B cell (primary cell): ENCODE data around the gene TEX10. TPM values are rescaled to one million over a fixed set of nuclear protein-coding genes. Genes with fewer than 3 reads are reported as not detected.

Source experiments
- ATAC-seq: fragments of 200-7000 bp; cut with Tn5 transposase; one replicate; pipeline ENCODE4 v1.10.0; 2021; ENCODE audit warnings: low read depth, mild to moderate bottlenecking, moderate number of reproducible peaks, moderate library complexity
- CTCF ChIA-PET: fragments of 350-600 bp; sonication (Branson Sonifier 250); formaldehyde crosslinking; loops from one replicate; lab custom pipeline; 2021; ENCODE audit warnings: antibody characterized with exemption, inconsistent platforms; lab: Charles Lee
- POLR2A ChIA-PET: fragments of 350-600 bp; sonication (Branson Sonifier 250); formaldehyde crosslinking; loops from one replicate; lab custom pipeline; 2021; ENCODE audit warnings: antibody characterized with exemption; lab: Charles Lee
- DNase-seq: peaks from one replicate; pipeline ENCODE4 v3.0.0; 2013
- H2AFZ ChIP-seq: 2 replicates; pipeline ENCODE4 v1.6.1; 2012; ENCODE audit warnings: mild to moderate bottlenecking, low read depth, low read length; ENCODE audit not compliant: insufficient read depth, poor library complexity, severe bottlenecking
- H3K27ac ChIP-seq, 2 donors: 1 replicate in 1 of 2; 2 replicates in 1 of 2; pipeline ENCODE4 v1.5.1; 2012 to 2013; ENCODE audit warnings: low read length in 2 of 2, mild to moderate bottlenecking in 2 of 2, moderate library complexity in 1 of 2
- H3K27me3 ChIP-seq, 4 experiments: fragments of 200-600 bp in 1 of 4; sonication (generic) in 1 of 4; replicated peaks in 1 of 4; 1 replicate in 2 of 4; 2 replicates in 2 of 4; pipeline versions ENCODE4 v1.6.1 to v1.7.0; 2013 to 2016; ENCODE audit warnings: low read length in 3 of 4, mild to moderate bottlenecking in 2 of 4, mixed read lengths in 1 of 4, moderate library complexity in 1 of 4; ENCODE audit not compliant: insufficient read depth in 4 of 4, control insufficient read depth in 3 of 4; ENCODE audit errors: control extremely low read depth in 1 of 4
- H3K36me3 ChIP-seq, 2 experiments: replicated peaks in 1 of 2; 1 replicate in 1 of 2; 2 replicates in 1 of 2; pipeline versions ENCODE4 v1.6.1 to v1.7.1; 2013; ENCODE audit warnings: low read length in 1 of 2; ENCODE audit not compliant: insufficient read depth in 2 of 2, control insufficient read depth in 1 of 2; ENCODE audit errors: control extremely low read depth in 1 of 2, extremely low read depth in 1 of 2
- H3K4me1 ChIP-seq, 2 donors: fragments of 200-600 bp in 1 of 2; sonication (generic) in 1 of 2; 1 replicate in 1 of 2; 2 replicates in 1 of 2; pipeline versions ENCODE4 v1.5.1 to v1.6.1; 2013 to 2017; ENCODE audit warnings: low read length in 2 of 2; ENCODE audit not compliant: control insufficient read depth in 2 of 2, insufficient read depth in 2 of 2
- H3K4me2 ChIP-seq: replicated peaks from 2 replicates; pipeline ENCODE3; 2012; ENCODE audit warnings: mild to moderate bottlenecking, low read depth, low read length; ENCODE audit not compliant: poor library complexity, severe bottlenecking
- H3K4me3 ChIP-seq, 5 experiments: fragments of 200-600 bp in 1 of 5; sonication (generic) in 1 of 5; 1 replicate in 3 of 5; 2 replicates in 2 of 5; pipeline versions ENCODE4 v1.5.1 to v1.7.0; 2011 to 2016; ENCODE audit warnings: low read length in 4 of 5, mild to moderate bottlenecking in 4 of 5, low read depth in 2 of 5, control low read depth in 1 of 5, moderate library complexity in 1 of 5; ENCODE audit not compliant: insufficient read depth in 1 of 5; ENCODE audit errors: control extremely low read depth in 1 of 5, extremely low read depth in 1 of 5
- H3K79me2 ChIP-seq: fragments of 200-600 bp; sonication (generic); one replicate; pipeline ENCODE4 v1.6.0; 2016; ENCODE audit warnings: low read length; ENCODE audit not compliant: control insufficient read depth, insufficient read depth
- H3K9ac ChIP-seq: fragments of 200-600 bp; sonication (generic); 2 replicates; pipeline ENCODE4 v1.6.1; 2017; ENCODE audit warnings: mild to moderate bottlenecking, low read length, moderate library complexity
- H3K9me3 ChIP-seq, 3 donors: one replicate each; pipeline versions ENCODE4 v1.6.1 to v1.7.1; 2013; ENCODE audit warnings: low read length in 2 of 3; ENCODE audit not compliant: control insufficient read depth in 2 of 3, insufficient read depth in 1 of 3; ENCODE audit errors: control extremely low read depth in 1 of 3
- H4K20me1 ChIP-seq: 2 replicates; pipeline ENCODE4 v1.6.0; 2012; ENCODE audit warnings: mild to moderate bottlenecking, low read length; ENCODE audit not compliant: insufficient read depth, control insufficient read depth, poor library complexity, severe bottlenecking
- H3K27ac Mint-ChIP-seq: one replicate; pipeline ENCODE4 v1.8.0; 2021; ENCODE audit warnings: mixed read lengths
- H3K27me3 Mint-ChIP-seq: one replicate; pipeline ENCODE4 v1.8.0; 2021; ENCODE audit warnings: mixed read lengths
- H3K4me1 Mint-ChIP-seq: one replicate; pipeline ENCODE4 v1.8.0; 2021; ENCODE audit warnings: mixed read lengths
- H3K4me3 Mint-ChIP-seq: one replicate; pipeline ENCODE4 v1.8.0; 2021; ENCODE audit warnings: mixed read lengths
- H3K9me3 Mint-ChIP-seq: one replicate; pipeline ENCODE4 v1.8.0; 2022; ENCODE audit warnings: mixed read lengths; ENCODE audit not compliant: insufficient read depth
- EZH2 ChIP-seq: IDR thresholded peaks from 2 replicates; pipeline ENCODE4 v1.6.1; 2012; ENCODE audit warnings: borderline replicate concordance, low read depth, mild to moderate bottlenecking, moderate library complexity, low read length; ENCODE audit not compliant: insufficient read depth, poor library complexity, severe bottlenecking
- WGBS: methylation state at CpG from one replicate; pipeline ENCODE4 v1.1.5; 2013; ENCODE audit warnings: missing lambda C conversion rate; ENCODE audit not compliant: insufficient coverage; 5-methylcytosine and 5-hydroxymethylcytosine counted together
- intact Hi-C: fragments of 100-400 bp; cut with micrococcal nuclease; formaldehyde crosslinking; loops from one replicate; pipeline ENCODE4 v1.10.0; 2022
- polyA plus RNA-seq: library from polyadenylated mRNA; depleted of rRNA; stranded (reverse); fragments of >200 nt; gene quantifications from 2 replicates; pipeline ENCODE4 v1.2.3, GENCODE V29; 2012
- total RNA-seq, 2 donors: library from RNA; stranded (reverse); fragments of 120-200 nt in 1 of 2; gene quantifications; 1 replicate in 1 of 2; 2 replicates in 1 of 2; pipeline versions ENCODE4 v1.2.3 to v1.2.4, GENCODE V29; 2013 to 2022
- TF ChIP-seq, protein P1 (sequence below): fragments of 200-600 bp; IDR thresholded peaks from one replicate; pipeline ENCODE4 v1.8.0; 2022; ENCODE audit warnings: antibody characterized with exemption, mild to moderate bottlenecking

TEX10 gene
- total and polyA plus RNA-seq, 2 donors (not counting 1 experiment from before 2014, with no cell fraction given): 15.5 to 24.9 TPM

DNA sequence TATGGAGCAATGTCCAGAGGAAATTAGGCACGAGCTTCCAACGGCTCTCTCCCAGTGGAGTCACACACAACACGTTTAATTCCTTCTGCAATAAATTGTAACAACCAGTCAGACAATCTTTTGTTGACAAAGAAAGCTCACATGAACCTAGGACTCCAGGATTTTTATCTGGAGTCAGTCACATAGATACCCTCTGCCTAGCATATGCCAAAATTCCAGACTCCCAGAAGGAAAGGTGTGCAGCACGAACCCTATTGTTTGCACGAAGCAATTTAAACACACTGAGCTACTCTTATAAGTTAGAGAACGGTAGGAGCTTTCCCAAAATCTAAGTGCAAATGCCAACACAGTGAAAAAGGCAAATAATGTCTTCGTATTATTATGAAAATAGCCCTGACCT is 67.1 kb downstream of the TEX10 start:
- intact Hi-C loops: no loop called here
- H3K4me1 Mint-ChIP-seq: no peaks in the 10 kb centered on the region
- H3K4me3 ChIP-seq: no peak overlapping the region
- H3K27ac ChIP-seq: no peak overlapping the region
- peaks cover 4 to 6% (median 6%) of the 10 kb centered on the region in 3 donors for H3K9me3 ChIP-seq
- H3K36me3 ChIP-seq: peaks cover 7 to 40% of the 10 kb centered on the region in 2 experiments
- no peaks in the 10 kb centered on the region for H3K27me3 Mint-ChIP-seq
- TF ChIP-seq, protein P1, sequence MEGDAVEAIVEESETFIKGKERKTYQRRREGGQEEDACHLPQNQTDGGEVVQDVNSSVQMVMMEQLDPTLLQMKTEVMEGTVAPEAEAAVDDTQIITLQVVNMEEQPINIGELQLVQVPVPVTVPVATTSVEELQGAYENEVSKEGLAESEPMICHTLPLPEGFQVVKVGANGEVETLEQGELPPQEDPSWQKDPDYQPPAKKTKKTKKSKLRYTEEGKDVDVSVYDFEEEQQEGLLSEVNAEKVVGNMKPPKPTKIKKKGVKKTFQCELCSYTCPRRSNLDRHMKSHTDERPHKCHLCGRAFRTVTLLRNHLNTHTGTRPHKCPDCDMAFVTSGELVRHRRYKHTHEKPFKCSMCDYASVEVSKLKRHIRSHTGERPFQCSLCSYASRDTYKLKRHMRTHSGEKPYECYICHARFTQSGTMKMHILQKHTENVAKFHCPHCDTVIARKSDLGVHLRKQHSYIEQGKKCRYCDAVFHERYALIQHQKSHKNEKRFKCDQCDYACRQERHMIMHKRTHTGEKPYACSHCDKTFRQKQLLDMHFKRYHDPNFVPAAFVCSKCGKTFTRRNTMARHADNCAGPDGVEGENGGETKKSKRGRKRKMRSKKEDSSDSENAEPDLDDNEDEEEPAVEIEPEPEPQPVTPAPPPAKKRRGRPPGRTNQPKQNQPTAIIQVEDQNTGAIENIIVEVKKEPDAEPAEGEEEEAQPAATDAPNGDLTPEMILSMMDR: no peak
- TF ChIP-seq EZH2: no peak
- H3K4me2 ChIP-seq: no peak overlapping the region
- ATAC-seq: no peak
- H3K27me3 ChIP-seq: no peaks in the 10 kb centered on the region
- no peak overlapping the region for H2AFZ ChIP-seq
- H3K9ac ChIP-seq: no peak overlapping the region
- DNase-seq: no peak
- ChIA-PET POLR2A (no interaction called here), CTCF (no interaction called here)
- H3K9me3 Mint-ChIP-seq: peaks cover 7% of the 10 kb centered on the region
- no peaks in the 10 kb centered on the region for H3K79me2 ChIP-seq
- H3K4me3 Mint-ChIP-seq: no peak overlapping the region
- no peak overlapping the region for H3K27ac Mint-ChIP-seq
- no peaks in the 10 kb centered on the region for H4K20me1 ChIP-seq
- no peaks in the 10 kb centered on the region for H3K4me1 ChIP-seq
- 100% methylated on average over 3 of the region's 7 CpGs for WGBS

DNA sequence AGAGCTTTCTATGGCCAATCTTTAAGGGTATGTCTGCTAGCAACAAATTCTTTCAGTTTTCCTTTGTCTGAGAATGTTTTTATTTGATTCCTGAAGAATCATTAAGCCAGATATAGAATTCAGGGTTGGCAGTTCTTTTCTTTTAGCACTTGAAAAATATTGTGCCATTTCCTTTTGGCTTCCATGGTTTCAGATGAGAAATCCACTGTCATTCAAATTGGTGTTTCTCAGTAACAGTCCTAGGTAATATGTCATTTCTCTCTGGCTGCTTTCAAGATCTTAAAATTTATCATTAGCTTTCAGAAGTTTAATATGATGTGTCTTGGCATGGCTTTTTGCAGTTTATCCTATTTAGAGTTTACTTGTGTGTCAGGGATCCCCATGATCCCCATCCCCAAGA is 67.7 kb downstream of the TEX10 start:
- TF ChIP-seq EZH2: no peak
- TF ChIP-seq, protein P1: no peak
- peaks cover 4 to 6% (median 6%) of the 10 kb centered on the region in 3 donors for H3K9me3 ChIP-seq
- no peaks in the 10 kb centered on the region for H3K79me2 ChIP-seq
- peaks cover 7 to 39% of the 10 kb centered on the region in 2 experiments for H3K36me3 ChIP-seq
- DNase-seq: no peak
- Mint-ChIP-seq H3K4me3 (no peak overlapping the region), H3K27ac (no peak overlapping the region), H3K9me3 (peaks cover 7% of the 10 kb centered on the region), H3K4me1 (no peaks in the 10 kb centered on the region), H3K27me3 (no peaks in the 10 kb centered on the region)
- H4K20me1 ChIP-seq: no peaks in the 10 kb centered on the region
- no peak overlapping the region for H3K9ac ChIP-seq
- ChIA-PET POLR2A (no interaction called here), CTCF (no interaction called here)
- H2AFZ ChIP-seq: no peak overlapping the region
- H3K27ac ChIP-seq: no peak overlapping the region
- ATAC-seq: no peak
- H3K4me2 ChIP-seq: no peak overlapping the region
- H3K27me3 ChIP-seq: no peaks in the 10 kb centered on the region
- H3K4me1 ChIP-seq: no peaks in the 10 kb centered on the region
- intact Hi-C loops: no loop called here
- no peak overlapping the region for H3K4me3 ChIP-seq
